ENCODE data around the gene GCLC.

DNA sequence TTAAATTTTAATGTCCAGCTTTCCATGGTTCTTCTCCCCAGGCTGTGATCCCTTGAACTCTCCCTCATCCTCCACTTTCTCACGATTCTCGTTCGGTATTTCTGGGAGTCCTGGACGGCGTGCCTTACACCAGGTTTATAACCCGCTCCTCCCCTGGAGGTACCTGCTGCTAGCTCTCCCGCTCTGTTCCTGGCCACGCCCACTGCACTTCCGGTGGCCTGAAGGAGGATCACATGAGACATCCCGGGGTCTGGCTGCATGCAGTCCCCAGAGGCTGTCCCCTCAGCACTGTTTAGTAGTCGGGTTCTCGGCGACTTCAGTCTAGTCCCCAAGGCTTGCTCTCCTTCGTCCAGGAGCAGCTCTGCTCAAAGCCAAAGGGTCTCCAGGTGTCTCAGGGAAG lies 28.4 kb upstream of the GCLC start:
- TF ChIP-seq, protein P1, sequence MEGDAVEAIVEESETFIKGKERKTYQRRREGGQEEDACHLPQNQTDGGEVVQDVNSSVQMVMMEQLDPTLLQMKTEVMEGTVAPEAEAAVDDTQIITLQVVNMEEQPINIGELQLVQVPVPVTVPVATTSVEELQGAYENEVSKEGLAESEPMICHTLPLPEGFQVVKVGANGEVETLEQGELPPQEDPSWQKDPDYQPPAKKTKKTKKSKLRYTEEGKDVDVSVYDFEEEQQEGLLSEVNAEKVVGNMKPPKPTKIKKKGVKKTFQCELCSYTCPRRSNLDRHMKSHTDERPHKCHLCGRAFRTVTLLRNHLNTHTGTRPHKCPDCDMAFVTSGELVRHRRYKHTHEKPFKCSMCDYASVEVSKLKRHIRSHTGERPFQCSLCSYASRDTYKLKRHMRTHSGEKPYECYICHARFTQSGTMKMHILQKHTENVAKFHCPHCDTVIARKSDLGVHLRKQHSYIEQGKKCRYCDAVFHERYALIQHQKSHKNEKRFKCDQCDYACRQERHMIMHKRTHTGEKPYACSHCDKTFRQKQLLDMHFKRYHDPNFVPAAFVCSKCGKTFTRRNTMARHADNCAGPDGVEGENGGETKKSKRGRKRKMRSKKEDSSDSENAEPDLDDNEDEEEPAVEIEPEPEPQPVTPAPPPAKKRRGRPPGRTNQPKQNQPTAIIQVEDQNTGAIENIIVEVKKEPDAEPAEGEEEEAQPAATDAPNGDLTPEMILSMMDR (IDR thresholded peaks at IDR 0.05) = no peak
- no peak for TF ChIP-seq POLR2A (IDR thresholded peaks at IDR 0.05)

Measured in adrenal gland (tissue), 5 donors.